SK-N-SH (cell line): ENCODE data around the gene F2RL1. TPM values are rescaled to one million over a fixed set of nuclear protein-coding genes. Genes with fewer than 3 reads are reported as not detected.

Experiments
- CTCF ChIA-PET: fragments of 300-600, 350-600 bp; formaldehyde crosslinking; extraction: SDS; loops from one replicate; lab custom pipeline; 2021; lab: Yijun Ruan, JAX
- POLR2A ChIA-PET: fragments of 350-600 bp; sonication (Branson Sonifier 250); formaldehyde crosslinking; extraction: SDS; loops from one replicate; lab custom pipeline; 2020; ENCODE audit warnings: antibody characterized with exemption, inconsistent platforms; lab: Yijun Ruan, JAX
- DNase-seq: peaks from one replicate; pipeline ENCODE4 v3.0.0; 2012
- H2AFZ ChIP-seq: fragments of 200-600 bp; sonication (generic); 2 replicates; pipeline ENCODE4 v1.8.1; 2016; ENCODE audit warnings: antibody characterized with exemption, mild to moderate bottlenecking, low read depth
- H3F3A ChIP-seq: fragments of 200-600 bp; sonication (generic); replicated peaks from 2 replicates; pipeline ENCODE3; 2016; ENCODE audit warnings: antibody characterized with exemption, mild to moderate bottlenecking; ENCODE audit not compliant: insufficient read depth
- H3K27ac ChIP-seq, 2 experiments: fragments of 200-500 bp in 1 of 2; fragments of 200-600 bp in 1 of 2; sonication (Bioruptor generic) in 1 of 2; sonication (generic), shearing (Covaris generic) in 1 of 2; 2 replicates each; pipeline versions ENCODE4 v1.5.1 to v1.6.1; 2014 to 2016; ENCODE audit warnings: low read depth in 2 of 2, inconsistent platforms in 1 of 2, low read length in 1 of 2, mild to moderate bottlenecking in 1 of 2, mixed read lengths in 1 of 2
- H3K27me3 ChIP-seq: fragments of 200-600 bp; sonication (generic), shearing (Covaris generic); 2 replicates; pipeline ENCODE4 v1.6.1; 2016; ENCODE audit warnings: mixed run types; ENCODE audit not compliant: insufficient read depth
- H3K36me3 ChIP-seq, 2 experiments: fragments of 200-500 bp in 1 of 2; fragments of 200-600 bp in 1 of 2; sonication (Bioruptor generic) in 1 of 2; sonication (generic) in 1 of 2; replicated peaks in 1 of 2; 2 replicates each; pipeline versions ENCODE3 to v1.5.1; 2014 to 2016; ENCODE audit warnings: low read length in 1 of 2, mild to moderate bottlenecking in 1 of 2; ENCODE audit not compliant: insufficient read depth in 2 of 2, control insufficient read depth in 1 of 2
- H3K4me1 ChIP-seq, 2 experiments: fragments of 200-500 bp in 1 of 2; fragments of 200-600 bp in 1 of 2; sonication (Bioruptor generic) in 1 of 2; sonication (generic), shearing (Covaris generic) in 1 of 2; 2 replicates each; pipeline versions ENCODE4 v1.5.1 to v1.6.1; 2014 to 2016; ENCODE audit warnings: low read depth in 1 of 2, low read length in 1 of 2, mixed run types in 1 of 2; ENCODE audit not compliant: insufficient read depth in 2 of 2, control insufficient read depth in 1 of 2
- H3K4me2 ChIP-seq: fragments of 200-600 bp; sonication (generic), shearing (Covaris generic); 2 replicates; pipeline ENCODE4 v1.6.1; 2017; ENCODE audit warnings: mixed run types
- H3K4me3 ChIP-seq, 2 experiments: fragments of 200-500 bp in 1 of 2; fragments of 200-600 bp in 1 of 2; sonication (Bioruptor generic) in 1 of 2; sonication (generic), shearing (Covaris generic) in 1 of 2; 2 replicates each; pipeline versions ENCODE4 v1.5.1 to v1.8.1; 2014 to 2016; ENCODE audit warnings: low read depth in 2 of 2, inconsistent platforms in 1 of 2, low read length in 1 of 2, mild to moderate bottlenecking in 1 of 2, mixed read lengths in 1 of 2, moderate library complexity in 1 of 2
- H3K79me2 ChIP-seq: fragments of 200-600 bp; sonication (generic); 2 replicates; pipeline ENCODE4 v1.8.1; 2017; ENCODE audit warnings: mild to moderate bottlenecking; ENCODE audit not compliant: insufficient read depth
- H3K9ac ChIP-seq: fragments of 200-600 bp; sonication (generic); 2 replicates; pipeline ENCODE4 v1.6.1; 2017; ENCODE audit warnings: mixed run types
- H3K9me2 ChIP-seq: fragments of 200-600 bp; sonication (generic); 2 replicates; pipeline ENCODE4 v1.6.1; 2017; ENCODE audit warnings: mixed run types
- H3K9me3 ChIP-seq: fragments of 200-600 bp; sonication (generic); 2 replicates; pipeline ENCODE4 v1.6.1; 2017; ENCODE audit warnings: mixed run types, mild to moderate bottlenecking, moderate library complexity
- H4K20me1 ChIP-seq: fragments of 200-600 bp; sonication (generic); 2 replicates; pipeline ENCODE4 v1.6.1; 2017; ENCODE audit warnings: mild to moderate bottlenecking, mixed run types; ENCODE audit not compliant: insufficient read depth
- CHD2 ChIP-seq: fragments of 150-350 bp; IDR thresholded peaks from 2 replicates; pipeline ENCODE4 v1.6.1; 2018; ENCODE audit warnings: low read length; ENCODE audit not compliant: partially characterized antibody
- CTCF ChIP-seq: fragments of 200-600 bp; sonication (generic); IDR thresholded peaks from 2 replicates; pipeline ENCODE4 v1.6.1; 2017; ENCODE audit warnings: antibody characterized with exemption, mild to moderate bottlenecking, moderate library complexity
- EP300 ChIP-seq, 2 experiments: IDR thresholded peaks; 2 replicates each; pipeline versions ENCODE4 v1.4.0 to v1.6.1; 2012; ENCODE audit warnings: borderline replicate concordance in 1 of 2, low read depth in 1 of 2, low read length in 1 of 2
- EZH2phosphoT487 ChIP-seq: fragments of 200-600 bp; sonication (generic); IDR thresholded peaks from 2 replicates; pipeline ENCODE4 v1.6.1; 2017; ENCODE audit warnings: low read depth, mixed run types, mild to moderate bottlenecking, antibody characterized with exemption, moderate library complexity, borderline replicate concordance
- FOSL2 ChIP-seq: IDR thresholded peaks from 2 replicates; pipeline ENCODE4 v1.4.0; 2012; ENCODE audit warnings: low read depth, mild to moderate bottlenecking, moderate library complexity, borderline replicate concordance
- FOXM1 ChIP-seq: IDR thresholded peaks from 2 replicates; pipeline ENCODE4 v1.4.0; 2012; ENCODE audit warnings: low read depth, mild to moderate bottlenecking
- JUND ChIP-seq: IDR thresholded peaks from 2 replicates; pipeline ENCODE4 v1.4.0; 2012
- MAX ChIP-seq: IDR thresholded peaks from 2 replicates; pipeline ENCODE4 v1.4.0; 2012; ENCODE audit warnings: low read depth
- MEF2A ChIP-seq: IDR thresholded peaks from 2 replicates; pipeline ENCODE4 v1.4.0; 2012; ENCODE audit warnings: low read depth, borderline replicate concordance
- NFIC ChIP-seq: IDR thresholded peaks from 2 replicates; pipeline ENCODE4 v1.4.0; 2012; ENCODE audit warnings: borderline replicate concordance
- PBX3 ChIP-seq: IDR thresholded peaks from 2 replicates; pipeline ENCODE4; 2012
- POLR2AphosphoS5 ChIP-seq: IDR thresholded peaks from 2 replicates; pipeline ENCODE4 v1.6.1; 2012; ENCODE audit warnings: low read depth, low read length
- REST ChIP-seq: IDR thresholded peaks from 2 replicates; pipeline ENCODE4 v1.6.1; 2012; ENCODE audit warnings: mild to moderate bottlenecking, low read depth, low read length, moderate library complexity
- RFX5 ChIP-seq: IDR thresholded peaks from 2 replicates; pipeline ENCODE4 v1.6.1; 2012; ENCODE audit warnings: mild to moderate bottlenecking, improper control_type of control experiment, low read length
- RXRA ChIP-seq: IDR thresholded peaks from 2 replicates; pipeline ENCODE4 v1.4.0; 2012; ENCODE audit warnings: low read depth, mild to moderate bottlenecking, borderline replicate concordance
- TCF12 ChIP-seq: IDR thresholded peaks from 2 replicates; pipeline ENCODE4 v1.4.0; 2012
- TEAD4 ChIP-seq: IDR thresholded peaks from 2 replicates; pipeline ENCODE4 v1.4.0; 2012; ENCODE audit warnings: mild to moderate bottlenecking, borderline replicate concordance; ENCODE audit not compliant: insufficient read depth
- ZBTB33 ChIP-seq: IDR thresholded peaks from 2 replicates; pipeline ENCODE4 v1.4.0; 2012; ENCODE audit warnings: low read depth, borderline replicate concordance
- WGBS: methylation state at CpG from one replicate; pipeline ENCODE4 v1.1.6; 2017; ENCODE audit warnings: low lambda C conversion rate; 5-methylcytosine and 5-hydroxymethylcytosine counted together
- polyA plus RNA-seq, 3 experiments: library from polyadenylated mRNA; depleted of rRNA; stranded (reverse); fragments of >200 nt; gene quantifications; 2 replicates each; pipeline ENCODE4 v1.2.3, GENCODE V29; 2012

F2RL1 gene
- polyA plus RNA-seq, 1 of the 3 experiments (the other 2 are of a cell fraction), result 31.3 TPM

- H3F3A ChIP-seq, result peaks cover 47% of the 10 kb centered on the region
- H3K27ac ChIP-seq, result peak overlapping the region in 1 of 2 experiments; percentile 98; a peak in 2 of 4 replicates
- H3K79me2 ChIP-seq, result no peaks in the 10 kb centered on the region
- no peaks in the 10 kb centered on the region for H3K9me3 ChIP-seq
- H3K36me3 ChIP-seq, result no peaks in the 10 kb centered on the region
- H3K4me3 ChIP-seq, result peak overlapping the region in 1 of 2 experiments; percentile 34; a peak in 1 of 4 replicates
- CTCF ChIA-PET, result interaction anchor here (0.9 to 1.3 kb wide), 3 partner anchors 15 to 271 kb away, joined by 3 to 6 read pairs (median 3); no protein-coding TSS in a partner anchor
- TF ChIP-seq ZBTB33 (peak; percentile 78; the same call in 1 of the 2 replicates), POLR2AphosphoS5 (peak; percentile 44; the same call in 1 of the 2 replicates), JUND (peak; percentile 80), EZH2phosphoT487 (no peak), RFX5 (no peak), CTCF (no peak), EP300 (IDR thresholded peaks at IDR 0.05; ENCODE audit: borderline replicate concordance in 1 of 2, low read depth in 1 of 2, low read length in 1 of 2) (peak in 1 of 2 experiments; percentile 85; a peak in 2 of 4 replicates), FOSL2 (peak; percentile 91), REST (no peak; the same call in 1 of the 2 replicates), MAX (peak; percentile 67), RXRA (peak; percentile 85), MEF2A (peak; percentile 26; the same call in 1 of the 2 replicates), CHD2 (no peak), TEAD4 (peak; percentile 76), FOXM1 (peak; percentile 44; the same call in 1 of the 2 replicates), TCF12 (peak; percentile 89), PBX3 (peak; percentile 77), NFIC (peak; percentile 34; the same call in 1 of the 2 replicates)
- POLR2A ChIA-PET, result no interaction called here
- H3K4me1 ChIP-seq, result peaks cover 0 to 32% of the 10 kb centered on the region in 2 experiments; a peak in 2 of 4 replicates
- H3K9ac ChIP-seq, result peak overlapping the region; percentile 48; the same call in 1 of the 2 replicates
- no peaks in the 10 kb centered on the region for H3K27me3 ChIP-seq
- H4K20me1 ChIP-seq, result no peaks in the 10 kb centered on the region
- H3K9me2 ChIP-seq, result no peaks in the 10 kb centered on the region
- WGBS, result 9% methylated on average over 7 of the region's 7 CpGs
- H3K4me2 ChIP-seq, result peak overlapping the region; percentile 73
- H2AFZ ChIP-seq, result no peak overlapping the region
- no peak for DNase-seq
Measured at GRCh38 chr5:76805821-76806505, 12.9 kb upstream of the F2RL1 start.
